PFSK-1 (cell line): ENCODE results near the gene CRNKL1.

Experiments
- POLR2AphosphoS5 ChIP-seq: IDR thresholded peaks from 2 replicates; pipeline ENCODE4 v1.6.1; 2012; ENCODE audit warnings: low read depth, mild to moderate bottlenecking, control low read depth, low read length, moderate library complexity
- REST ChIP-seq, 2 experiments: IDR thresholded peaks; 2 replicates each; pipeline versions ENCODE4 v1.6.1 to v1.8.0; 2011 to 2012; ENCODE audit warnings: low read depth in 2 of 2, low read length in 2 of 2, control low read depth in 1 of 2, inconsistent platforms in 1 of 2, mild to moderate bottlenecking in 1 of 2, moderate library complexity in 1 of 2; ENCODE audit not compliant: insufficient read depth in 1 of 2
- SIN3A ChIP-seq: IDR thresholded peaks from 2 replicates; pipeline ENCODE4 v1.6.1; 2012; ENCODE audit warnings: mild to moderate bottlenecking, low read length, moderate library complexity, borderline replicate concordance; ENCODE audit not compliant: insufficient read depth

- no peak for TF ChIP-seq POLR2AphosphoS5
- no peak for TF ChIP-seq REST (IDR thresholded peaks at IDR 0.05; ENCODE audit: insufficient read depth in 1 of 2, low read depth in 2 of 2, low read length in 2 of 2)
- TF ChIP-seq SIN3A, result no peak
Measured at GRCh38 chr20:20073801-20074371, 21.6 kb upstream of the CRNKL1 start.
